DOHH2 (cell line): ENCODE measurements around the gene IFNLR1.

Experiments
- CTCF ChIP-seq: fragments of 200-600 bp; sonication (generic); IDR thresholded peaks from one replicate; pipeline ENCODE4 v1.5.1; 2014; ENCODE audit warnings: antibody characterized with exemption, mild to moderate bottlenecking, low read depth, low read length; ENCODE audit not compliant: poor library complexity, severe bottlenecking
- EZH2phosphoT487 ChIP-seq: fragments of 200-600 bp; sonication (generic); IDR thresholded peaks from 2 replicates; pipeline ENCODE4 v1.6.1; 2017; ENCODE audit warnings: borderline replicate concordance, mild to moderate bottlenecking, antibody characterized with exemption, low read length, moderate library complexity, mixed read lengths

GRCh38 chr1:24186993-24187790 is at the start of gene IFNLR1:
- TF ChIP-seq CTCF: no peak
- no peak for TF ChIP-seq EZH2phosphoT487
